Measurements from ENCODE around the gene C15orf62.

C15orf62 gene

GRCh38 chr15:40769274-40770146 lies at the start of gene C15orf62:
C15orf62 (plus strand) TSS chr15:40769980; CDS start chr15:40770496, 516 bp downstream.
- TF ChIP-seq CTCF (IDR thresholded peaks at IDR 0.05; ENCODE audit: low read depth, low read length): no peak
- H3K4me3 ChIP-seq (ENCODE audit: low read depth, low read length): no peak within 1 kb of the TSS

GRCh38 chr15:40721701-40722100 lies 48.1 kb upstream of the C15orf62 start:
- H3K4me3 ChIP-seq (ENCODE audit: low read depth, low read length): no peak overlapping the region
- no peak for TF ChIP-seq CTCF (IDR thresholded peaks at IDR 0.05; ENCODE audit: low read depth, low read length)

GRCh38 chr15:40722354-40722753 lies 47.4 kb upstream of the C15orf62 start:
- no peak for TF ChIP-seq CTCF (IDR thresholded peaks at IDR 0.05; ENCODE audit: low read depth, low read length)
- H3K4me3 ChIP-seq (ENCODE audit: low read depth, low read length): no peak overlapping the region

GRCh38 chr15:40722934-40723333 lies 46.8 kb upstream of the C15orf62 start:
- no peak overlapping the region for H3K4me3 ChIP-seq (ENCODE audit: low read depth, low read length)
- TF ChIP-seq CTCF (IDR thresholded peaks at IDR 0.05; ENCODE audit: low read depth, low read length): no peak

- H3K4me3 ChIP-seq (ENCODE audit: low read depth, low read length): no peak overlapping the region
- TF ChIP-seq CTCF (IDR thresholded peaks at IDR 0.05; ENCODE audit: low read depth, low read length): no peak
These were observed 45.9 kb upstream of the C15orf62 start for GRCh38 chr15:40723919-40724318.

GRCh38 chr15:40731034-40731433 lies 38.7 kb upstream of the C15orf62 start:
- no peak for TF ChIP-seq CTCF (IDR thresholded peaks at IDR 0.05; ENCODE audit: low read depth, low read length)
- H3K4me3 ChIP-seq (ENCODE audit: low read depth, low read length): no peak overlapping the region

- no peak for TF ChIP-seq CTCF (IDR thresholded peaks at IDR 0.05; ENCODE audit: low read depth, low read length)
- H3K4me3 ChIP-seq (ENCODE audit: low read depth, low read length): no peak overlapping the region
These were observed 33.2 kb upstream of the C15orf62 start for GRCh38 chr15:40736575-40736974.
